Ishikawa (cell line): Measurements from ENCODE around the gene SLC25A34.

Experiments used
- CREB1 ChIP-seq: IDR thresholded peaks from 2 replicates; pipeline ENCODE4 v1.6.1; 2012; ENCODE audit warnings: low read depth
- EP300 ChIP-seq: IDR thresholded peaks from 2 replicates; pipeline ENCODE4 v1.6.1; 2012; ENCODE audit warnings: borderline replicate concordance
- NFIC ChIP-seq: IDR thresholded peaks from 2 replicates; pipeline ENCODE4 v1.6.1; 2012
- RAD21 ChIP-seq: IDR thresholded peaks from 2 replicates; pipeline ENCODE4 v1.6.1; 2012; ENCODE audit warnings: low read depth
- TAF1 ChIP-seq: IDR thresholded peaks from 2 replicates; pipeline ENCODE4 v1.6.1; 2012; ENCODE audit warnings: low read depth, mild to moderate bottlenecking
- TCF12 ChIP-seq: IDR thresholded peaks from 2 replicates; pipeline ENCODE4 v1.6.1; 2012; ENCODE audit warnings: low read depth
- TEAD4 ChIP-seq: IDR thresholded peaks from 2 replicates; pipeline ENCODE4 v1.6.1; 2012
- YY1 ChIP-seq: IDR thresholded peaks from 2 replicates; pipeline ENCODE4 v1.6.1; 2012; ENCODE audit warnings: low read depth
- ZBTB7A ChIP-seq: IDR thresholded peaks from 2 replicates; pipeline ENCODE4 v1.6.1; 2012; ENCODE audit warnings: low read depth
- TF ChIP-seq, protein P1 (sequence below): IDR thresholded peaks from 2 replicates; pipeline ENCODE4 v1.6.1; 2012; ENCODE audit warnings: low read depth, mild to moderate bottlenecking
- TF ChIP-seq, protein P2 (sequence below): IDR thresholded peaks from 2 replicates; pipeline ENCODE4 v1.6.1; 2012

DNA sequence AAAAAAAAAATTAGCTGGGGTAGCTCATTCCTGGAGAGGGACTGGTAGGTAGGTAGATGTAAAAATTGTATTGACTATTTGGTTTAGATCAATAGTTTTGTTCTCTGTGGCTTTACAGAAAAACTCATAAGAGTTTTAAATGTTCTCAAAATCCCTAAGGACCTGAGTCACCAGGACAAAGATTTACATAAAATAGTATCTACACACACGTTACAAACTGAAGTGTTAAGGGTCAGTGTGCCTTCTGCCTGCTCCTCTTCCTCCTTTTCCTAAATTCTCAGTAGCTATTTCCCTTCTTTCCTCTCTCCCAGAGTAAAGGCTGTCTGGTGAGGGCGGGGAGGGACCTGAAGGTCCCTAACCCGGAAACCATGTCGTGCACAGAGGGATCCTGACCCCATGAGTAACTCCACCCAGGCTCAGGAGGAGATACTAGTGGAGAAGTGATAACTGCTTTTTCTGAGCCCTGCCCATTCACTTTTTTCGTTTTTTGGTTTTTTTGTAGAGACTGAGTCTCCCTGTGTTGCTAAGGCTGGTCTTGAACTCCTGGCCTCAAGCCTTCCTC is 43.9 kb upstream of the SLC25A34 start:
- TF ChIP-seq CREB1 (no peak), TCF12 (no peak), TAF1 (no peak), TEAD4 (no peak), RAD21 (no peak), EP300 (no peak), YY1 (no peak), NFIC (no peak), ZBTB7A (no peak)
- TF ChIP-seq, protein P1, sequence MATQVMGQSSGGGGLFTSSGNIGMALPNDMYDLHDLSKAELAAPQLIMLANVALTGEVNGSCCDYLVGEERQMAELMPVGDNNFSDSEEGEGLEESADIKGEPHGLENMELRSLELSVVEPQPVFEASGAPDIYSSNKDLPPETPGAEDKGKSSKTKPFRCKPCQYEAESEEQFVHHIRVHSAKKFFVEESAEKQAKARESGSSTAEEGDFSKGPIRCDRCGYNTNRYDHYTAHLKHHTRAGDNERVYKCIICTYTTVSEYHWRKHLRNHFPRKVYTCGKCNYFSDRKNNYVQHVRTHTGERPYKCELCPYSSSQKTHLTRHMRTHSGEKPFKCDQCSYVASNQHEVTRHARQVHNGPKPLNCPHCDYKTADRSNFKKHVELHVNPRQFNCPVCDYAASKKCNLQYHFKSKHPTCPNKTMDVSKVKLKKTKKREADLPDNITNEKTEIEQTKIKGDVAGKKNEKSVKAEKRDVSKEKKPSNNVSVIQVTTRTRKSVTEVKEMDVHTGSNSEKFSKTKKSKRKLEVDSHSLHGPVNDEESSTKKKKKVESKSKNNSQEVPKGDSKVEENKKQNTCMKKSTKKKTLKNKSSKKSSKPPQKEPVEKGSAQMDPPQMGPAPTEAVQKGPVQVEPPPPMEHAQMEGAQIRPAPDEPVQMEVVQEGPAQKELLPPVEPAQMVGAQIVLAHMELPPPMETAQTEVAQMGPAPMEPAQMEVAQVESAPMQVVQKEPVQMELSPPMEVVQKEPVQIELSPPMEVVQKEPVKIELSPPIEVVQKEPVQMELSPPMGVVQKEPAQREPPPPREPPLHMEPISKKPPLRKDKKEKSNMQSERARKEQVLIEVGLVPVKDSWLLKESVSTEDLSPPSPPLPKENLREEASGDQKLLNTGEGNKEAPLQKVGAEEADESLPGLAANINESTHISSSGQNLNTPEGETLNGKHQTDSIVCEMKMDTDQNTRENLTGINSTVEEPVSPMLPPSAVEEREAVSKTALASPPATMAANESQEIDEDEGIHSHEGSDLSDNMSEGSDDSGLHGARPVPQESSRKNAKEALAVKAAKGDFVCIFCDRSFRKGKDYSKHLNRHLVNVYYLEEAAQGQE, result no peak
- TF ChIP-seq, protein P2, sequence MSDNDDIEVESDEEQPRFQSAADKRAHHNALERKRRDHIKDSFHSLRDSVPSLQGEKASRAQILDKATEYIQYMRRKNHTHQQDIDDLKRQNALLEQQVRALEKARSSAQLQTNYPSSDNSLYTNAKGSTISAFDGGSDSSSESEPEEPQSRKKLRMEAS, result no peak
